ENCODE results near the gene CTNNA2. TPM values are rescaled to one million over a fixed set of nuclear protein-coding genes. Genes with fewer than 3 reads are reported as not detected.

The CTNNA2 gene
- total and polyA plus RNA-seq, 9 of the 15 experiments (the other 6 are each of a cell fraction or from before 2014, with no cell fraction given): 0.03 to 0.40 (median 0.15) TPM

- no peak for TF ChIP-seq BRF2 (IDR thresholded peaks at IDR 0.05; ENCODE audit: borderline replicate concordance, insufficient read depth, insufficient read length)
- peak; percentile 91 for TF ChIP-seq CBFA2T3 (IDR thresholded peaks at IDR 0.05)
- 0 out of 2 replicates have a peak, but pooled peaks have one; percentile 41 for TF ChIP-seq ZNF197 (CRISPR knock-in tag; IDR thresholded peaks at IDR 0.05; ENCODE audit: low read depth)
- no peak for TF ChIP-seq SP1 (CRISPR knock-in tag; IDR thresholded peaks at IDR 0.05)
- TF ChIP-seq CCNT2 (IDR thresholded peaks at IDR 0.05; ENCODE audit: borderline replicate concordance, extremely low read depth, insufficient read length, low read depth, low read length): peak; percentile 21
- TF ChIP-seq RHOXF2B (CRISPR knock-in tag; conservative IDR thresholded peaks at IDR 0.05): no peak
- TF ChIP-seq CTBP1 (IDR thresholded peaks at IDR 0.05; ENCODE audit: borderline replicate concordance): peak; percentile 88
- TF ChIP-seq ARID3A (IDR thresholded peaks at IDR 0.05; ENCODE audit: borderline replicate concordance, low read depth, low read length): peak; percentile 73; the same call in 1 of the 2 replicates
- no peak for TF ChIP-seq ZNF146 (CRISPR knock-in tag; IDR thresholded peaks at IDR 0.05; ENCODE audit: unreplicated experiment)
- TF ChIP-seq ETV1 (tag; conservative IDR thresholded peaks at IDR 0.05; ENCODE audit: low read depth): peak; percentile 56; the same call in 1 of the 2 replicates
- TF ChIP-seq ZNF511 (CRISPR knock-in tag; IDR thresholded peaks at IDR 0.05): no peak
- 0 out of 2 replicates have a peak, but pooled peaks have one; percentile 18 for TF ChIP-seq TEAD4 (IDR thresholded peaks at IDR 0.05; ENCODE audit: low read length)
- no peak for TF ChIP-seq TEAD4 (CRISPR knock-in tag; IDR thresholded peaks at IDR 0.05; ENCODE audit: borderline replicate concordance)
- peak; percentile 78; the same call in 1 of the 2 replicates for TF ChIP-seq LARP7 (IDR thresholded peaks at IDR 0.05)
- TF ChIP-seq ZNF280A (IDR thresholded peaks at IDR 0.05; ENCODE audit: low read depth, partially characterized antibody): no peak
- no peak for TF ChIP-seq DIDO1 (tag; IDR thresholded peaks at IDR 0.05; ENCODE audit: low read depth)
- TF ChIP-seq FOXM1 (IDR thresholded peaks at IDR 0.05; ENCODE audit: low read depth): 0 out of 2 replicates have a peak, but pooled peaks have one; percentile 40
- no peak for TF ChIP-seq FOXM1 (CRISPR knock-in tag; IDR thresholded peaks at IDR 0.05; ENCODE audit: low read depth)
- no peak for TF ChIP-seq GTF2E2 (tag; IDR thresholded peaks at IDR 0.05)
- peak; percentile 88 for TF ChIP-seq EHMT2 (IDR thresholded peaks at IDR 0.05)
- 0 out of 2 replicates have a peak, but pooled peaks have one; percentile 11 for TF ChIP-seq HSF4 (CRISPR knock-in tag; IDR thresholded peaks at IDR 0.05; ENCODE audit: borderline replicate concordance)
- peak; percentile 93; the same call in 1 of the 2 replicates for TF ChIP-seq ADNP (tag; IDR thresholded peaks at IDR 0.05)
- TF ChIP-seq GATAD2A (IDR thresholded peaks at IDR 0.05): peak; percentile 99
- TF ChIP-seq CBFA2T2 (conservative IDR thresholded peaks at IDR 0.05): peak; percentile 80
- no peak for TF ChIP-seq SMAD1 (IDR thresholded peaks at IDR 0.05; ENCODE audit: low read depth, low read length, partially characterized antibody)
Measured at GRCh38 chr2:80169811-80170594, 657.2 kb downstream of the CTNNA2 start (continued).

Measured in K562 (cell line).